ENCODE data around the gene RINL. TPM values are rescaled to one million over a fixed set of nuclear protein-coding genes. Genes with fewer than 3 reads are reported as not detected.

The RINL gene
- total and polyA plus RNA-seq, 2 of the 4 experiments (the other 2 are of a cell fraction) = 0.72 to 1.9 TPM

DNA sequence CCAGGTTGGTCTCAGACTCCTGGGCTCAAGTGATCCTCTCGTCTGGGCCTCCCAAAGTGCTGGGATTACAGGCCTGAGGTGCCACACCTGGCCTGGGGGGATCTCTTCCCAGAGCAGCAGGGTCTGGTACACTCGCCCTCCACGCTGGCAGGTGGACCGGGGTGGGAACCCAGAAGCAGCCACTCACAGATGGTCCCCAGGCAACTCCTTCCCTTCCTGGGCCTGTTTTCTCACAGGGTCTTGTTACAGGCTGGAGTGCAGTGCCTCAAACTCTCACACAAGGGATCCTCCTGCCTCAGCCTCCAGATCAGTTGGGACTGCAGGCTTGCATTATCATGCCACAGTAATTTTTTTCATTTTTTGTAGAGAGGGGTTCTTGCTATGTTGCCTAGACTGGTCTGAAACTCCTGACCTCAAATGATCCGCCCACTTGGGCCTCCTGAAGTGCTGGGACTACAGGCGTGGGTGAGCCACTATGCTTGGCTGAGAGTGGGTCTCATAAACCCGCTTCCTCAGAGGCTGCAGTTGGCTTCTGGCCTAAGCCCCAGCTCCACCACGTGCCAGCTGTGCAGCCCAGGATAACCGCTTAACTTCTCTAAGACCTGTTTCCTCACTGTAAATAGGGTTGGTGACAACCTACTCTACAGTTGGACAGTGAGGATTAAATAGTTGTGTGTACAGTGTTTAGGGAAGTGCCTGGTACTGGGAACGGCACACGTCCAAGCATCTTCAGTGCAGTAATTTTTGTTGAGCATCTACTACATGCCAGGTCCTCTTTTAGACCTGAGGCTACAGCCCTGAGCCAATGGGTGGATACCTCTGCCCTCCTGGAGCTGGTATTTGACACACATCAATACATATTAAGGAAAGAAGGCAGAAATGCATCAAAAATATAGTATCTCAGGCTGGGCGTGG lies 34.8 kb upstream of the RINL start:
- H3K4me2 ChIP-seq (ENCODE audit: low read depth, low read length) = no peak overlapping the region
- BruUV-seq (replicated peaks) = no TSS peak
- TF ChIP-seq RAD21 (IDR thresholded peaks at IDR 0.05; ENCODE audit: low read length) (no peak), MAFK (IDR thresholded peaks at IDR 0.05; ENCODE audit: low read depth, low read length) (no peak)
- H3K14ac ChIP-seq (replicated peaks; ENCODE audit: low read depth, low read length) = no peak overlapping the region
- DNase-seq = no peak
- dilution Hi-C loops (cut with HindIII; ENCODE audit: low sequenced_read_pairs, unreplicated experiment) (no loop called here), in situ Hi-C loops (cut with MboI; ENCODE audit: low sequenced_read_pairs) (loop anchor here (25.0 kb wide), 1 partner anchor 176 kb away; the partner anchor contains the start of gene CAPN12), intact Hi-C loops (cut with micrococcal nuclease) (no loop called here)
- H3K56ac ChIP-seq (ENCODE audit: extremely low read depth, insufficient read depth, low read length) = no peak overlapping the region
- POLR2A ChIA-PET (ENCODE audit: unreplicated experiment) = interaction anchor here (0.6 kb wide), 1 partner anchor 20 kb away, joined by 3 read pairs; no protein-coding TSS in a partner anchor
- no peak overlapping the region for H2BK20ac ChIP-seq (ENCODE audit: low read depth, low read length)
- no peak overlapping the region for H3K4me3 ChIP-seq (ENCODE audit: insufficient read depth, low read depth, low read length)
- H3K36me3 ChIP-seq (ENCODE audit: control insufficient read depth, insufficient read depth, low read length) = peaks cover 5% of the 10 kb centered on the region
- H3K9me1 ChIP-seq (ENCODE audit: insufficient read depth, low read length) = no peaks in the 10 kb centered on the region
- H4K8ac ChIP-seq (ENCODE audit: low read depth in 2 of 2, low read length in 2 of 2) = no peak overlapping the region
- H3K27me3 ChIP-seq (ENCODE audit: control insufficient read depth, insufficient read depth, low read length) = peaks cover 4% of the 10 kb centered on the region; the same call in 1 of the 2 replicates
- WGBS, 2 experiments (ENCODE audit: extremely low coverage in 2 of 2, insufficient read length in 1 of 2) = 78% methylated on average over 3 of the region's 12 CpGs; no CpG with 5 or more reads in 1 of the 2 experiments
- no peaks in the 10 kb centered on the region for H3K79me1 ChIP-seq (ENCODE audit: low read depth in 1 of 2, low read length in 2 of 2)
- H2AK5ac ChIP-seq (ENCODE audit: low read depth, low read length) = no peak overlapping the region
- H3K9ac ChIP-seq (ENCODE audit: low read depth, low read length) = no peak overlapping the region
- no peak overlapping the region for H2BK5ac ChIP-seq (ENCODE audit: low read depth, low read length, poor library complexity, severe bottlenecking)
- H2AFZ ChIP-seq (replicated peaks; ENCODE audit: low read length, poor library complexity) = peak overlapping the region; percentile 41
- H3K4me1 ChIP-seq (ENCODE audit: control insufficient read depth, insufficient read depth, low read length) = no peaks in the 10 kb centered on the region
- no peak overlapping the region for H2AK9ac ChIP-seq (replicated peaks; ENCODE audit: low read depth, low read length, poor library complexity)
- ATAC-seq (ENCODE audit: low read depth) = no peak
- H3K18ac ChIP-seq (ENCODE audit: low read depth, low read length) = no peak overlapping the region
- no peak overlapping the region for H2BK120ac ChIP-seq (ENCODE audit: low read depth, low read length)
- H4K20me1 ChIP-seq (ENCODE audit: insufficient read depth, low read length) = no peaks in the 10 kb centered on the region; the same call in 1 of the 2 replicates
- no peak overlapping the region for H3K23ac ChIP-seq (ENCODE audit: low read depth, low read length)
- no peak overlapping the region for H2BK15ac ChIP-seq (ENCODE audit: low read depth, low read length)
- CTCF ChIA-PET = no interaction called here
- H3K4ac ChIP-seq (ENCODE audit: low read depth, low read length) = no peak overlapping the region
- no peak overlapping the region for H4K5ac ChIP-seq (ENCODE audit: low read depth, low read length)
- H3K27ac ChIP-seq (ENCODE audit: insufficient read depth, low read length) = no peak overlapping the region
- H3K9me3 ChIP-seq (ENCODE audit: control insufficient read depth, insufficient read depth, low read length) = no peaks in the 10 kb centered on the region
- no peak overlapping the region for H4K91ac ChIP-seq (ENCODE audit: insufficient read depth, low read depth, low read length)
